Left renal cortex interstitium (tissue), 4 donors: Measurements from ENCODE around the gene SV2C. TPM values are rescaled to one million over a fixed set of nuclear protein-coding genes. Genes with fewer than 3 reads are reported as not detected.
"Not testable (repeated sequence)": the region's sequence is repeated elsewhere in the genome, so short reads cannot be mapped to it uniquely, and the experiment has no call there.

Experiments
- DNase-seq, 4 donors: peaks; one replicate each; pipeline ENCODE4 v3.0.0-alpha.2; 2013; ENCODE audit warnings: low read depth in 4 of 4, low spot score in 2 of 4, missing footprints in 1 of 4
- polyA plus RNA-seq, 4 donors: library from polyadenylated mRNA; unstranded; fragments of 120-200 nt; gene quantifications; one replicate each; pipeline ENCODE4 v1.2.1, GENCODE V29; 2013; ENCODE audit not compliant: insufficient read length in 4 of 4

Gene SV2C
- polyA plus RNA-seq, 4 donors, result 0.05 to 0.69 (median 0.15) TPM

GRCh38 chr5:76332102-76332501, 248.9 kb downstream of the SV2C start:
- no peak for DNase-seq

GRCh38 chr5:76332611-76333205, 249.5 kb downstream of the SV2C start:
- no peak for DNase-seq

GRCh38 chr5:76333571-76333970, 250.4 kb downstream of the SV2C start:
- DNase-seq, result no peak

GRCh38 chr5:76334574-76334973, 251.4 kb downstream of the SV2C start:
- no peak for DNase-seq

- DNase-seq, result not testable (repeated sequence)
These were observed 252.3 kb downstream of the SV2C start for GRCh38 chr5:76335451-76335850.

GRCh38 chr5:76336253-76336809, 253.1 kb downstream of the SV2C start:
- DNase-seq, result not testable (repeated sequence)

- DNase-seq, result no peak
These were observed 254.8 kb downstream of the SV2C start for GRCh38 chr5:76337953-76338451.

- DNase-seq, result no peak
These were observed 256.7 kb downstream of the SV2C start for GRCh38 chr5:76339919-76340318.

- DNase-seq, result no peak
These were observed 258.6 kb downstream of the SV2C start for GRCh38 chr5:76341651-76342334.

- no peak for DNase-seq
These were observed 259.3 kb downstream of the SV2C start for GRCh38 chr5:76342474-76342873.

GRCh38 chr5:76345582-76345981, 262.4 kb downstream of the SV2C start:
- DNase-seq, result no peak

GRCh38 chr5:76351176-76351575, 268.0 kb downstream of the SV2C start:
- DNase-seq, result no peak

- DNase-seq, result no peak
These were observed 268.4 kb downstream of the SV2C start for GRCh38 chr5:76351577-76351976.

- no peak for DNase-seq
These were observed 273.7 kb downstream of the SV2C start for GRCh38 chr5:76356887-76357286.

- DNase-seq, result no peak
These were observed 280.4 kb downstream of the SV2C start for GRCh38 chr5:76363352-76364225.

GRCh38 chr5:76364226-76364589, 281.0 kb downstream of the SV2C start:
- no peak for DNase-seq

GRCh38 chr5:76365561-76365960, 282.4 kb downstream of the SV2C start:
- DNase-seq, result no peak

GRCh38 chr5:76366596-76366995, 283.4 kb downstream of the SV2C start:
- no peak for DNase-seq

GRCh38 chr5:76367623-76368371, 284.6 kb downstream of the SV2C start:
- no peak for DNase-seq

- DNase-seq, result no peak
These were observed 285.8 kb downstream of the SV2C start for GRCh38 chr5:76368941-76369340.
